Esophagus squamous epithelium (tissue), 5 donors: ENCODE measurements around the gene RINL. TPM values are rescaled to one million over a fixed set of nuclear protein-coding genes. Genes with fewer than 3 reads are reported as not detected.
"Not testable (repeated sequence)": the region's sequence is repeated elsewhere in the genome, so short reads cannot be mapped to it uniquely, and the experiment has no call there.

Experiments used
- DNase-seq: peaks from one replicate; lab custom pipeline; 2025; lab: John Stamatoyannopoulos, UW
- H3K27ac ChIP-seq, 4 donors: fragments of 200-600 bp; sonication (generic); one replicate each; pipeline ENCODE4 v1.5.1; 2016 to 2019; ENCODE audit warnings: mild to moderate bottlenecking in 1 of 4
- H3K27me3 ChIP-seq, 4 donors: fragments of 200-600 bp; sonication (generic); 1 replicate in 3 of 4; 2 replicates in 1 of 4; pipeline versions ENCODE4 v1.5.1 to v1.6.0; 2017 to 2021; ENCODE audit warnings: antibody characterized with exemption in 1 of 4
- H3K36me3 ChIP-seq, 3 donors: fragments of 200-600 bp; sonication (generic); one replicate each; pipeline ENCODE4 v1.5.1; 2016 to 2019
- H3K4me1 ChIP-seq, 3 donors: fragments of 200-600 bp; sonication (generic); one replicate each; pipeline ENCODE4 v1.5.1; 2017 to 2019
- H3K4me3 ChIP-seq, 4 donors: fragments of 200-600 bp; sonication (generic); 1 replicate in 3 of 4; 2 replicates in 1 of 4; pipeline ENCODE4 v1.5.1; 2016 to 2019; ENCODE audit warnings: mild to moderate bottlenecking in 2 of 4, moderate library complexity in 1 of 4
- H3K9me3 ChIP-seq, 3 donors: fragments of 200-600 bp; sonication (generic); one replicate each; pipeline ENCODE4 v1.5.1; 2016 to 2019
- POLR2A ChIP-seq, 4 donors: fragments of 450-650 bp; IDR thresholded peaks; one replicate each; pipeline ENCODE4 v1.6.1; 2017; ENCODE audit warnings: antibody characterized with exemption in 4 of 4, mild to moderate bottlenecking in 4 of 4, moderate library complexity in 3 of 4
- WGBS, 2 donors: methylation state at CpG; one replicate each; pipeline ENCODE4 v1.1.5; 2018; 5-methylcytosine and 5-hydroxymethylcytosine counted together
- intact Hi-C: fragments of 100-400 bp; cut with DNase I; formaldehyde crosslinking; loops from one replicate; pipeline ENCODE4 v1.15.0; 2022
- total RNA-seq, 4 donors: library from RNA; depleted of rRNA; stranded (reverse); fragments of >200 nt; gene quantifications; one replicate each; pipeline ENCODE4 v1.1.0, GENCODE V29; 2016
- TF ChIP-seq, protein P1 (sequence below), 6 experiments: fragments of 450-650 bp in 4 of 6; fragments of 200-600 bp in 2 of 6; sonication (generic) in 2 of 6; IDR thresholded peaks; one replicate each; pipeline ENCODE4 v1.5.1; 2016 to 2019; ENCODE audit warnings: antibody characterized with exemption in 6 of 6, mild to moderate bottlenecking in 4 of 6, moderate library complexity in 4 of 6
- donor health status: DM: yes; HTN: yes; CAD: no.

Gene RINL
- total RNA-seq, 4 donors from 2014 or later, result 4.8 to 14.9 (median 5.7) TPM

DNA sequence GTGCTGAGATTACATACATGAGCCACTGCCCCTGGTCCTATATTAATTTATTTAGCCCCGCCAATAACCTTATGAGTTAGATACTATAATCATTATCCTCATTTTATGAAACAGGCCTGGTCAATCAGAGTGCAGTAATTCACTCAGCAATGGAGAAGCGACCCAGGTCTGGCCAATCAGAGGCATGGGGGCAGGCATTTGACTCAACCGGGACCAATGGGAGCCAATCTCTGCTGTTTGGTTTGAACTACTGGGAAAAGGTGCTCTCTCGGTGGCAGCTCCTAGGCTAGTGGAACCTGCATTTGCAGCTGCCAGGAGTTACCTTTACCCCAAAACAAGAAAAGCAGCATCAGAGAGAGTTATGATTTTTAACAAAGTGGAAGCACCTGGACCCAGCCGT is 14.8 kb upstream of the RINL start:
- intact Hi-C loops, result no loop called here
- H3K9me3 ChIP-seq, result no peaks in the 10 kb centered on the region
- TF ChIP-seq, protein P1, sequence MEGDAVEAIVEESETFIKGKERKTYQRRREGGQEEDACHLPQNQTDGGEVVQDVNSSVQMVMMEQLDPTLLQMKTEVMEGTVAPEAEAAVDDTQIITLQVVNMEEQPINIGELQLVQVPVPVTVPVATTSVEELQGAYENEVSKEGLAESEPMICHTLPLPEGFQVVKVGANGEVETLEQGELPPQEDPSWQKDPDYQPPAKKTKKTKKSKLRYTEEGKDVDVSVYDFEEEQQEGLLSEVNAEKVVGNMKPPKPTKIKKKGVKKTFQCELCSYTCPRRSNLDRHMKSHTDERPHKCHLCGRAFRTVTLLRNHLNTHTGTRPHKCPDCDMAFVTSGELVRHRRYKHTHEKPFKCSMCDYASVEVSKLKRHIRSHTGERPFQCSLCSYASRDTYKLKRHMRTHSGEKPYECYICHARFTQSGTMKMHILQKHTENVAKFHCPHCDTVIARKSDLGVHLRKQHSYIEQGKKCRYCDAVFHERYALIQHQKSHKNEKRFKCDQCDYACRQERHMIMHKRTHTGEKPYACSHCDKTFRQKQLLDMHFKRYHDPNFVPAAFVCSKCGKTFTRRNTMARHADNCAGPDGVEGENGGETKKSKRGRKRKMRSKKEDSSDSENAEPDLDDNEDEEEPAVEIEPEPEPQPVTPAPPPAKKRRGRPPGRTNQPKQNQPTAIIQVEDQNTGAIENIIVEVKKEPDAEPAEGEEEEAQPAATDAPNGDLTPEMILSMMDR (IDR thresholded peaks at IDR 0.05), result no peak
- TF ChIP-seq POLR2A (IDR thresholded peaks at IDR 0.05), result no peak
- WGBS, 2 donors, result 75 to 77% methylated on average over 2 to 5 of the region's 5 CpGs
- H3K27ac ChIP-seq, result no peak overlapping the region
- DNase-seq, result no peak
- peaks cover 5 to 69% (median 17%) of the 10 kb centered on the region in 3 donors for H3K36me3 ChIP-seq
- no peaks in the 10 kb centered on the region for H3K27me3 ChIP-seq
- no peak overlapping the region for H3K4me3 ChIP-seq
- peaks cover 1 to 17% (median 3%) of the 10 kb centered on the region in 3 donors for H3K4me1 ChIP-seq

DNA sequence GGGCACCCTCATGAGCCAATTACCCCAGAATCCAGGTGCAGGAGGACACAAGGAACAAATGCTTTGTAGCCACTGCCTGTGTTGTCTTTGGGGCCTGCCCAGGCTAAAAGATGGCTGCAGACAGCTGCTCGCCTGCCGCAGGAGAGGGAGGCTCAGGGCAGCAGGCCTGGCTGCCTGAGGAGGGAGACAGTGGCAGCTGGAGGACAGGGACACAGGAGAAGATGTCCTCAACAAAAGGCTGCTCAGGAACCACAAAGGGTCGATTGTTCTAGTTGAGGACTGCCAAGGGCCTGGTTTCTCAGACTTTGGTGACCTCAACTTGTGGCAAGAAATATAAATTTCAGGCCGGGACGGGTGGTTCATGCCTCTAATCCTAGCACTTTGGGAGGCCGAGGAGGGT is 13.7 kb upstream of the RINL start:
- no peak overlapping the region for H3K27ac ChIP-seq
- no peaks in the 10 kb centered on the region for H3K9me3 ChIP-seq
- TF ChIP-seq, protein P1 (IDR thresholded peaks at IDR 0.05), result no peak
- no peak for TF ChIP-seq POLR2A (IDR thresholded peaks at IDR 0.05)
- peaks cover 5 to 80% (median 17%) of the 10 kb centered on the region in 3 donors for H3K36me3 ChIP-seq
- H3K4me3 ChIP-seq, result no peak overlapping the region
- intact Hi-C loops, result no loop called here
- peaks cover 0 to 6% (median 0%) of the 10 kb centered on the region in 3 donors for H3K4me1 ChIP-seq
- H3K27me3 ChIP-seq, result no peaks in the 10 kb centered on the region
- WGBS, 2 donors, result 88 to 92% methylated on average over 3 to 4 of the region's 6 CpGs
- no peak for DNase-seq

DNA sequence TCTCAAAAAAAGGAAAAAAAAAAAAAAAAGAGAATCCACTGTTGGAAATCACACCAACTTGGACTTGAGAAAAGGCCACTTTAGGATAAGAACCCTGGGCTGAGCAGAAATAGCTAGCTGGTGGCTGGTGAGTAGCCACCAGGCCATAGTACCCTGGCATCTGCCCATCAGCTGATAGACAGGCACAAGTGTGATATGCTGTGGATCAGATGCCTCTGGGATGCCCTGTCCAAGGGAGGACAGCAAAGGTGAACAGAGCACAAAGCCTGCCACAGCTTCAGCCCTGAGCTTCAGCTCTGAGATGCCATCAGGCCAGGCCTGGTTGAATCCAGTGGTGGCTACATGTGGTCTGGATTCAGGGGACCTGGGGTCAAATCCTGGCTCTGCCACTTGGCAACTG is 12.6 kb upstream of the RINL start:
- Histone ChIP-seq H3K27ac (no peak overlapping the region), H3K4me1 (peaks cover 0 to 10% (median 0%) of the 10 kb centered on the region in 3 donors), H3K27me3 (no peaks in the 10 kb centered on the region), H3K4me3 (no peak overlapping the region), H3K36me3 (peaks cover 5 to 87% (median 17%) of the 10 kb centered on the region in 3 donors), H3K9me3 (no peaks in the 10 kb centered on the region)
- no peak for DNase-seq
- intact Hi-C loops, result no loop called here
- no peak for TF ChIP-seq POLR2A (IDR thresholded peaks at IDR 0.05)
- TF ChIP-seq, protein P1 (IDR thresholded peaks at IDR 0.05), result no peak

DNA sequence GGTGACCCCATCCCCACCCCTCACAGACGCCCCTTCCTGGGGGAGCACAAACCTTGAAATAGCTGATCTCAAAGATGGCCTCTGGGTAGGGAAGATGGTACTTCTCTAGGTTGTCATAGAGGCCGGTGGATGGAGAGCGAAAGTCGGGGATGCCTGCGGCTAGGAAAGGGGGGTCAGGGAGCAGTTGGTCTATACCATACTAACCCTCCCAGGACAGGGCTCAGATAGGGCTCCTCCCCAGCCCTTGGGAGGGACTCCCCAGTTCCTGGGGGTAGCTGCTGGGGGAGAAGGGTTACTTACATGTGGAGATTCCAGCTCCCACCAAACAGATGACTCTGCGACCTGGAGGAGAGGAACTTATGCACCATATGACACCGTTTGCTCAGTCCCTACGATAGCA is 11.7 kb upstream of the RINL start:
- intact Hi-C loops, result no loop called here
- H3K36me3 ChIP-seq, result peaks cover 5 to 93% (median 17%) of the 10 kb centered on the region in 3 donors
- 87 to 91% methylated on average over 6 to 8 of the region's 8 CpGs for WGBS, 2 donors

DNA sequence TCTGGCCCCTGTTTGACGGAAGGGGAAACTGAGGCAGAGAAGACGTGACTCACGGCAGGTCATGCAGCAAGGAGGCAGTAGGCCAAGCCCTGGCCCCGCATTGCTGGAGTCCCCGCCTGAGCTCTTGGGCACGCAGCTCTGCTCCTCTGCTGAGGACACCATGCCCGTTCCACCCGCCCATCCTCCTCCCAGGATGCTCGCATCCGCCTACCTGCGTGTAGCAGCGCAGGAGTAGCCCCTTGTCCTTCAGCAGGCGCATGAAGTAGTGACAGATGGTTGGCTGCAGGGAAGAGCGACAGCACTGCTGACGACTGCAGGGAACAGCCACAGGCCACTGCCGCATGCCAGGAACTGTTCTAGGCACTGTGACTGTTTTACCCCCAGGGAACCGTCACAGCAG is 10.8 kb upstream of the RINL start:
- peaks cover 5 to 97% (median 17%) of the 10 kb centered on the region in 3 donors for H3K36me3 ChIP-seq
- H3K27ac ChIP-seq, result no peak overlapping the region
- no peaks in the 10 kb centered on the region for H3K27me3 ChIP-seq
- DNase-seq, result no peak
- TF ChIP-seq POLR2A (IDR thresholded peaks at IDR 0.05), result no peak
- TF ChIP-seq, protein P1 (IDR thresholded peaks at IDR 0.05), result no peak
- H3K4me1 ChIP-seq, result peaks cover 0 to 8% (median 0%) of the 10 kb centered on the region in 3 donors
- 93 to 96% methylated on average over 7 to 9 of the region's 17 CpGs for WGBS, 2 donors
- no peak overlapping the region for H3K4me3 ChIP-seq
- H3K9me3 ChIP-seq, result no peaks in the 10 kb centered on the region
- intact Hi-C loops, result no loop called here

More for the DNA sequence above, 11.7 kb upstream of the RINL start:
- no peaks in the 10 kb centered on the region for H3K27me3 ChIP-seq
- H3K4me3 ChIP-seq, result no peak overlapping the region
- TF ChIP-seq, protein P1 (IDR thresholded peaks at IDR 0.05), result no peak
- no peak for TF ChIP-seq POLR2A (IDR thresholded peaks at IDR 0.05)
- no peaks in the 10 kb centered on the region for H3K9me3 ChIP-seq
- H3K27ac ChIP-seq, result no peak overlapping the region
- DNase-seq, result no peak
- peaks cover 0 to 8% (median 0%) of the 10 kb centered on the region in 3 donors for H3K4me1 ChIP-seq

DNA sequence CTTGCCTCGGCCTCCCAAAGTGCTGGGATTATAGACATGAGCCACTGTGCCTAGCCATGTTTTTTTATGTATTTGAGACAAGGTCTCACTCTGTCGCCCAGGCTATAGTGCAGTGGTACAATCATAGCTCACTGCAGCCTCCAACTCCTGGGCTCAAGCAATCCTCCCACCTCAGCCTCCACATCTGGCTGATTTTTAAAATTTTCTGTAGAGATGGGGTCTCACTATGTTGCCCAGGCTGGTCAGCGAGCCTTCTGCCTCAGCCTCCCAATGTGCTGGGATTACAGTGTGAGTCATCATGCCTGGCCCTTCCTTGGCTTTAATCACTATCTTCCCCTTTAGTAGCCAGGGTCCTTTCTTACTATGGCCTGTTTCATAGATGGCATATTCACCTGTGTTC is 6.6 kb upstream of the RINL start:
- H3K27me3 ChIP-seq, H3K4me3 ChIP-seq, H3K27ac ChIP-seq, intact Hi-C loops, H3K4me1 ChIP-seq, H3K9me3 ChIP-seq, DNase-seq: not testable (repeated sequence)
- 85 to 89% methylated on average over 2 to 3 of the region's 3 CpGs for WGBS, 2 donors
- H3K36me3 ChIP-seq, result peaks cover 0 to 97% (median 20%) of the 10 kb centered on the region in 3 donors
